GM23338 (cell line): ENCODE results near the gene AGBL4. TPM values are rescaled to one million over a fixed set of nuclear protein-coding genes. Genes with fewer than 3 reads are reported as not detected.

Source experiments
- ATAC-seq: fragments of 200-7000 bp; cut with Tn5 transposase; 3 replicates; pipeline ENCODE4 v1.9.1; 2020
- DNase-seq: peaks from one replicate; pipeline ENCODE4 v3.0.0-alpha.2; 2015; ENCODE audit warnings: low spot score
- H2AFZ ChIP-seq: fragments of 200-600 bp; sonication (generic); 2 replicates; pipeline ENCODE4 v1.8.0; 2016; ENCODE audit warnings: antibody characterized with exemption, mild to moderate bottlenecking, moderate library complexity
- H3F3A ChIP-seq: fragments of 200-600 bp; sonication (generic); replicated peaks from 2 replicates; pipeline ENCODE4 v1.8.0; 2017; ENCODE audit warnings: antibody characterized with exemption, mixed run types, low read depth
- H3K27ac ChIP-seq: fragments of 200-600 bp; sonication (generic); 2 replicates; pipeline ENCODE4 v1.6.1; 2016; ENCODE audit warnings: low read depth
- H3K27me3 ChIP-seq: fragments of 200-600 bp; sonication (generic); 2 replicates; pipeline ENCODE4 v1.8.0; 2016; ENCODE audit warnings: mild to moderate bottlenecking, mixed run types, moderate library complexity; ENCODE audit not compliant: insufficient read depth
- H3K36me3 ChIP-seq: fragments of 200-600 bp; sonication (generic); 2 replicates; pipeline ENCODE4 v1.8.0; 2016; ENCODE audit warnings: mild to moderate bottlenecking; ENCODE audit not compliant: insufficient read depth
- H3K4me1 ChIP-seq: fragments of 200-600 bp; sonication (generic); 2 replicates; pipeline ENCODE4 v1.8.0; 2016; ENCODE audit warnings: mild to moderate bottlenecking, moderate library complexity; ENCODE audit not compliant: insufficient read depth
- H3K4me2 ChIP-seq: fragments of 200-600 bp; sonication (generic); 2 replicates; pipeline ENCODE4 v1.7.1; 2017; ENCODE audit warnings: mixed run types
- H3K4me3 ChIP-seq: fragments of 200-600 bp; sonication (generic); 2 replicates; pipeline ENCODE4 v1.6.1; 2016; ENCODE audit warnings: mixed run types
- H3K79me2 ChIP-seq: fragments of 200-600 bp; sonication (generic); replicated peaks from 2 replicates; pipeline ENCODE4 v1.8.0; 2017; ENCODE audit warnings: mild to moderate bottlenecking; ENCODE audit not compliant: insufficient read depth
- H3K9me2 ChIP-seq: fragments of 200-600 bp; sonication (generic); 2 replicates; pipeline ENCODE4 v1.8.0; 2017; ENCODE audit not compliant: insufficient read depth
- H4K20me1 ChIP-seq: fragments of 200-600 bp; sonication (generic); replicated peaks from 2 replicates; pipeline ENCODE4 v1.8.0; 2017; ENCODE audit warnings: mild to moderate bottlenecking; ENCODE audit not compliant: insufficient read depth
- H3K27ac Mint-ChIP-seq: 2 replicates; pipeline ENCODE4 v1.8.0; 2020; ENCODE audit warnings: inconsistent platforms, mild to moderate bottlenecking, moderate library complexity, mixed read lengths
- H3K27me3 Mint-ChIP-seq: 3 replicates; pipeline ENCODE4 v1.8.0; 2022; ENCODE audit warnings: low read depth, mild to moderate bottlenecking, moderate library complexity, mixed read lengths, inconsistent platforms; ENCODE audit not compliant: insufficient read depth, poor library complexity
- H3K36me3 Mint-ChIP-seq: 3 replicates; pipeline ENCODE4 v1.8.0; 2021; ENCODE audit warnings: low read depth, mild to moderate bottlenecking, inconsistent platforms, moderate library complexity, mixed read lengths
- H3K4me1 Mint-ChIP-seq: 3 replicates; pipeline ENCODE4 v1.8.0; 2020; ENCODE audit warnings: mild to moderate bottlenecking, inconsistent platforms, mixed read lengths
- H3K4me3 Mint-ChIP-seq: 3 replicates; pipeline ENCODE4 v1.8.0; 2021; ENCODE audit warnings: moderate library complexity, mild to moderate bottlenecking, inconsistent platforms, mixed read lengths
- H3K9me3 Mint-ChIP-seq: 3 replicates; pipeline ENCODE4 v1.8.0; 2020; ENCODE audit warnings: moderate library complexity, mild to moderate bottlenecking, inconsistent platforms, mixed read lengths
- CREB1 ChIP-seq: fragments of 250-450 bp; sonication (Bioruptor Pico); IDR thresholded peaks from 2 replicates; pipeline ENCODE4 v1.5.0; 2020; ENCODE audit warnings: low read depth, mild to moderate bottlenecking, moderate library complexity
- ETS1 ChIP-seq: IDR thresholded peaks from 2 replicates; pipeline ENCODE4 v1.6.1; 2016; ENCODE audit warnings: antibody characterized with exemption
- EZH2phosphoT487 ChIP-seq: fragments of 200-600 bp; sonication (generic); IDR thresholded peaks from one replicate; pipeline ENCODE4 v1.8.1; 2018; ENCODE audit warnings: antibody characterized with exemption; ENCODE audit not compliant: unreplicated experiment
- REST ChIP-seq: IDR thresholded peaks from one replicate; pipeline ENCODE4 v1.6.1; 2018; ENCODE audit warnings: antibody characterized with exemption; ENCODE audit not compliant: unreplicated experiment
- ZNF114 ChIP-seq: fragments of 250-450 bp; sonication (Bioruptor Pico); IDR thresholded peaks from 2 replicates; pipeline ENCODE4 v1.5.0; 2020; ENCODE audit warnings: mild to moderate bottlenecking, moderate library complexity
- ZNF462 ChIP-seq: fragments of 250-450 bp; sonication (Bioruptor Pico); IDR thresholded peaks from 2 replicates; pipeline ENCODE4 v1.5.0; 2020; ENCODE audit warnings: mild to moderate bottlenecking, moderate library complexity
- polyA plus RNA-seq: library from polyadenylated mRNA; unstranded; fragments of >200 nt; fragmentation: Nextera tagmentation; extraction: Ambion mirVana; gene quantifications from 2 replicates; pipeline ENCODE4 v1.2.1, GENCODE V29; 2016
- total RNA-seq: library from RNA; depleted of rRNA; stranded (reverse); fragments of >200 nt; shearing (Covaris generic); gene quantifications from 2 replicates; pipeline ENCODE4 v1.2.3, GENCODE V29; 2014

Gene AGBL4
- total and polyA plus RNA-seq, 2 experiments from 2014 or later, result 0.91 to 1.5 TPM

GRCh38 chr1:49824261-49824660 lies 199.5 kb downstream of the AGBL4 start:
- Histone ChIP-seq H3K27ac (no peak overlapping the region), H4K20me1 (no peaks in the 10 kb centered on the region), H3K27me3 (no peaks in the 10 kb centered on the region), H3K79me2 (no peaks in the 10 kb centered on the region), H3K4me2 (no peak overlapping the region), H3K9me2 (no peaks in the 10 kb centered on the region), H3K4me1 (no peaks in the 10 kb centered on the region), H3K4me3 (no peak overlapping the region), H3F3A (no peaks in the 10 kb centered on the region), H3K36me3 (peaks cover 5% of the 10 kb centered on the region; the same call in 1 of the 2 replicates), H2AFZ (no peak overlapping the region)
- H3K27ac Mint-ChIP-seq, result no peak overlapping the region
- H3K4me3 Mint-ChIP-seq, result no peak overlapping the region
- H3K27me3 Mint-ChIP-seq, result peaks cover 4% of the 10 kb centered on the region
- TF ChIP-seq REST, result no peak
- TF ChIP-seq ETS1, result no peak
- no peak for TF ChIP-seq ZNF114 (CRISPR knock-in tag)
- no peak for TF ChIP-seq ZNF462
- TF ChIP-seq CREB1 (CRISPR knock-in tag), result no peak
- TF ChIP-seq EZH2phosphoT487, result no peak
- ATAC-seq (no peak), DNase-seq (no peak)
- peaks cover 98% of the 10 kb centered on the region for H3K9me3 Mint-ChIP-seq
- no peaks in the 10 kb centered on the region for H3K4me1 Mint-ChIP-seq
- peaks cover 21% of the 10 kb centered on the region; the same call in 2 of the 3 replicates for H3K36me3 Mint-ChIP-seq
